ENCODE measurements around the gene SH3RF3.

- no peak for TF ChIP-seq TBP (CRISPR knock-in tag; IDR thresholded peaks at IDR 0.05)
- TF ChIP-seq SP4 (CRISPR knock-in tag; IDR thresholded peaks at IDR 0.05), result no peak
- no peak for TF ChIP-seq PAXIP1 (CRISPR knock-in tag; conservative IDR thresholded peaks at IDR 0.05)
- TF ChIP-seq RFX1 (IDR thresholded peaks at IDR 0.05), result no peak
- TF ChIP-seq ZNF484 (CRISPR knock-in tag; IDR thresholded peaks at IDR 0.05; ENCODE audit: borderline replicate concordance, low read depth), result no peak
- no peak for TF ChIP-seq MLX (CRISPR knock-in tag; IDR thresholded peaks at IDR 0.05)
- TF ChIP-seq ZSCAN29 (CRISPR knock-in tag; conservative IDR thresholded peaks at IDR 0.05), result no peak
- TF ChIP-seq TOE1 (CRISPR knock-in tag; IDR thresholded peaks at IDR 0.05), result no peak
Observed at GRCh38 chr2:109500910-109501309, 371.9 kb downstream of the SH3RF3 start.
